Stimulated activated memory B cell treated with anti-CD40 and anti-IgM and Interleukin-4, amounts not matched to agents 10 μg/mL and 1 μg/mL and 100 μg/mL, for 72 hours (primary cell): ENCODE data around the gene TEX26.

ENCODE experiments used
- ATAC-seq: fragments of 150-1000 bp; cut with Tn5 transposase; 2 replicates; pipeline ENCODE4 v1.10.0; 2021
- H3K27ac Mint-ChIP-seq: one replicate; pipeline ENCODE4 v1.8.0; 2022; ENCODE audit warnings: mild to moderate bottlenecking, mixed read lengths
- H3K27me3 Mint-ChIP-seq: one replicate; pipeline ENCODE4 v1.8.0; 2022; ENCODE audit warnings: mixed read lengths
- H3K36me3 Mint-ChIP-seq: one replicate; pipeline ENCODE4 v1.8.0; 2022; ENCODE audit warnings: mixed read lengths
- H3K4me1 Mint-ChIP-seq: one replicate; pipeline ENCODE4 v1.8.0; 2022; ENCODE audit warnings: mixed read lengths
- H3K4me3 Mint-ChIP-seq: one replicate; pipeline ENCODE4 v1.8.0; 2022; ENCODE audit warnings: mild to moderate bottlenecking, moderate library complexity, mixed read lengths
- H3K9me3 Mint-ChIP-seq: one replicate; pipeline ENCODE4 v1.8.0; 2022; ENCODE audit warnings: mixed read lengths

The TEX26 gene

DNA sequence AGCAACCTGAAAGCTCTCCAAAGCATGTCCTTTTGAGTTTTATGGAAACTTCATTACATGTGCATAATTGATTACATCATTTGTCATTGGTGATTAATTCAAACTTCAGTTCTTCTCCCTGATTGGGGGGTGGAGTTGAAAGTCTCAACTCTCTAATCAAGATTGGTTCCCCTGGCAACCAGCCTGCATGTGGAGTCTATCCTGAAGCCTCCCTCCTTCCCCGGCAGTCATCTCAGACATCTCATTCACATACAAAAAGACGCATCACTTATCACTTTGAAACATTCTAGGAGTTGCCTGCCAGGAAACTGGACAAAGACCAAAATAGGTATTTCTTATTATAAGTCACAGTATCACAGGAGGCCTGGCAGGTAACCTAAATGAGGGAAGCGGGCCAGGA, 50.5 kb downstream of the TEX26 start:
- H3K4me3 Mint-ChIP-seq: no peak overlapping the region
- H3K36me3 Mint-ChIP-seq: no peaks in the 10 kb centered on the region
- H3K9me3 Mint-ChIP-seq: no peaks in the 10 kb centered on the region
- peaks cover 28% of the 10 kb centered on the region for H3K27me3 Mint-ChIP-seq
- no peaks in the 10 kb centered on the region for H3K4me1 Mint-ChIP-seq
- H3K27ac Mint-ChIP-seq: no peak overlapping the region
- ATAC-seq: no peak

DNA sequence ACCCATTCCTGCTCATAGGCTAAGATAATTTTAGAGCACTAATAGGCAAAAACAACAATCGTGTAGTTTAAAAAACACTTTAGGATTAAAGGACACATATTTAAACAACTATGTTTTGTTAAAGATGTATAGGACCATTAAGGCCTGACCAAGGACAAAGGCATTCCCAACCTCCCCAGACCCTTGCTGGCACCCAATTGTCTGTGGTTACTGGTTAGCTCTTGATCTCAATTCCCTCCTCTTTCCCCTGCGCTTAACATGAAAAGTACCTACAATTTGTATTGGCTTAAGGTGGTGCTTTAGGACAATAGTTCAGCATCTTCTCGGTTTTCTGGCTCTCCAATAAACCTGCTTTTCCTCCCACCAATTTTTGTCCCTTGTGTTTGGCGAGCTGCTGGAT, 51.0 kb downstream of the TEX26 start:
- Mint-ChIP-seq H3K27me3 (peaks cover 30% of the 10 kb centered on the region), H3K27ac (no peak overlapping the region), H3K4me1 (no peaks in the 10 kb centered on the region), H3K36me3 (no peaks in the 10 kb centered on the region), H3K4me3 (no peak overlapping the region), H3K9me3 (no peaks in the 10 kb centered on the region)
- ATAC-seq: no peak

DNA sequence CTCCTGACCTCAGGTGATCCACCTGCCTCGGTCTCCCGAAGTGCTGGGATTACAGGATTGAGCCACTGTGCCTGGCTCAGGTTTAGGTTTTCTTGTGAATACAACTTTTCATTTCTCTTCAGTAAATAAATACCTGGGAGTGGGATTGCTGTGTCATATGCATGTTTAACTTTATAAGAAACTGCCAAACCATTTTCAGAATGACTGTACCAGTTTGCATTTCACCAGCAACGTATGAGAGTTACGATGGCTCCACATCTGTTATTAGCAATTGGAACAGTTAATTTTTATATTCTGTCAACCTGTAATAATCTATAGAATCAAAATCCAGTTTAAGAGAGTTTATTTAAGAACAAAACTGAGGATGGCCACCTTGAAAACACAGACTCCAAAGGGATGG, 52.2 kb downstream of the TEX26 start:
- Mint-ChIP-seq H3K27me3 (peaks cover 24% of the 10 kb centered on the region), H3K27ac (no peak overlapping the region), H3K4me3 (no peak overlapping the region), H3K4me1 (no peaks in the 10 kb centered on the region), H3K9me3 (peaks cover under 1% of the 10 kb centered on the region), H3K36me3 (no peaks in the 10 kb centered on the region)
- no peak for ATAC-seq

DNA sequence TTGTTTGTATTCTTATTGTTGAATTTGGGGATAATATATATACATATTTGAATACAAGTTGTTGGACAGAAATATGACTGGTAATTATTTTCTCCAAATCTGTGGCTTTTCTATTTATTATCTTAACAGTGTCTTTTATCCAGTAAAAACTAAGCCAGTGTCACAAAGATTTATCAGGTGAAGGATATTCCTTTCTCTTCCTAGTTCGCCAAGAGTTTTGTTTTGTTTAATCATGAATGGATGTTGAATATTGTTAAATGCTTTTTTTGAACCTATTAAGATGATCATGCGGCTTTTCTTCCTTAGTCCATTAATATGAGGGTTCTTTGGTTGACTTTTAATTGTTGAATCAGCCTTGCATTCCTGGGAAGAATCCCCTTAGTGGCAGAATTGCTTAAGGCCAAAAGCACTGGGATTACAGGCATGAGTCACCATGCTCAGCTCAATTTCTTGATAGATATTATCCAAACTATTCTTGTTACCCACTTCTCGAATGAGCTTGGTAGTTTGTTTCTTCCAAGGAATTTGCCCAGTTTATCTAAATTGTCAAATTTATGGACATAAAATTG, 53.3 kb downstream of the TEX26 start:
- H3K36me3 Mint-ChIP-seq: no peaks in the 10 kb centered on the region
- peaks cover 35% of the 10 kb centered on the region for H3K27me3 Mint-ChIP-seq
- ATAC-seq: no peak
- no peaks in the 10 kb centered on the region for H3K4me1 Mint-ChIP-seq
- H3K4me3 Mint-ChIP-seq: no peak overlapping the region
- peaks cover 4% of the 10 kb centered on the region for H3K9me3 Mint-ChIP-seq
- no peak overlapping the region for H3K27ac Mint-ChIP-seq

DNA sequence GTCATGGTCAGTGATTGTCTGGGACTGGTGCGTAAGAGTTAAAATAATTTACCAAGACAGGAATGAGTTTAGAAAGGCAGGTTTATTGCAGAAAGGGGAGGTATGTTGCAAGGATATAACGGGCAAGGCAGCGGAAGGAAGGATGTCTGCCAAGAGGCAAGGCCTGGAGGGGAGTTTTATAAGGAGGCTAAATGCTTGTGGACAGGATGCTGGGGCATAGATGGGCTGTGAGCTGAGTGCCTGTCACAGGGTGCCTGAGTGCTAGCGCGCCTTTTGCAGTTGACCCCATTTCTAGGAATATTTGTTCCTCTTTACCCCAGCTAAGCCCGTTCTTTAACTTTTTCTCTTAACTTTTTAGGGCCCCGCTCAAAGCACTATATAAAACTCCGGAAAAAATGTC, 58.7 kb downstream of the TEX26 start:
- H3K27me3 Mint-ChIP-seq: peaks cover 56% of the 10 kb centered on the region
- ATAC-seq: no peak
- no peaks in the 10 kb centered on the region for H3K36me3 Mint-ChIP-seq
- H3K4me3 Mint-ChIP-seq: no peak overlapping the region
- peaks cover 6% of the 10 kb centered on the region for H3K9me3 Mint-ChIP-seq
- H3K4me1 Mint-ChIP-seq: no peaks in the 10 kb centered on the region
- H3K27ac Mint-ChIP-seq: no peak overlapping the region

DNA sequence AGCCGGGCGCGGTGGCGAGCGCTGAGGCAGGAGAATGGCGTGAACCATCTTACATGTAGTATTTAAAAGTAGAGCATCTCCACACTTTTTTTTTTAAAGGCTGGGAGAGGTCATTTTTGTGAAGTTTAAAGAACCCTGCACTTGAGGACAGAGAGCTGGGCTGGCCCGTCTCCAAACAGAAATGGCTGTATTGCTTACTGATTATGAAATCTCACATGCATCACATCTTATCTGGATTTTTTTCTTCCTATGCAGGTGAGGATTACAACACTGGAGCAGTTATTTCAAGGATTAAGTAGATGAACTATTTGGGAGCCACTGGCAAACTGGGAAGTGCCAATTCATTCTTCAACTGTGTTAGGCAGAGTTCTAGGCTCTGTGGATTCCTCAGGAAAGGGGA, 59.5 kb downstream of the TEX26 start:
- peaks cover 49% of the 10 kb centered on the region for H3K27me3 Mint-ChIP-seq
- ATAC-seq: no peak
- peaks cover 6% of the 10 kb centered on the region for H3K9me3 Mint-ChIP-seq
- no peak overlapping the region for H3K27ac Mint-ChIP-seq
- no peaks in the 10 kb centered on the region for H3K4me1 Mint-ChIP-seq
- H3K36me3 Mint-ChIP-seq: no peaks in the 10 kb centered on the region
- H3K4me3 Mint-ChIP-seq: no peak overlapping the region

DNA sequence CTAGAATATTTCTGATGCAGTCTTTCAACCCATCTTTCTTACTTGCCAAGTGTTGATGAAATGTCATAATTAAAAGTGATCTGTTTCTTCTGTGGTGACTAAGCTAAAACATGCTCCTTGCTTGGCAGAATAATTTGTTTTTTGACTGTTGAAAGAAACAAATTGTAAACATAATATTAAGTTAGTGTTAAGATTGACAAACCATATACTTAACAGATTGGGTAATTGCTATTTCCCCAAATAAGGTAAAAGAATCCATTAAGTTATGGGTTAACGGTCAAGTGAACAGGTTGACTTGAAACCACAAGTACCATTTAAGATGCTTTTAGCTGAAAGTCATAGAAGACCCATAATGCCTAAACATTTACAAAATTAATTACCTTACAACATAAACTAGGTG, 62.9 kb downstream of the TEX26 start:
- Mint-ChIP-seq H3K27ac (no peak overlapping the region), H3K9me3 (peaks cover 3% of the 10 kb centered on the region), H3K4me3 (no peak overlapping the region), H3K27me3 (peaks cover 28% of the 10 kb centered on the region), H3K4me1 (no peaks in the 10 kb centered on the region), H3K36me3 (no peaks in the 10 kb centered on the region)
- ATAC-seq: no peak

DNA sequence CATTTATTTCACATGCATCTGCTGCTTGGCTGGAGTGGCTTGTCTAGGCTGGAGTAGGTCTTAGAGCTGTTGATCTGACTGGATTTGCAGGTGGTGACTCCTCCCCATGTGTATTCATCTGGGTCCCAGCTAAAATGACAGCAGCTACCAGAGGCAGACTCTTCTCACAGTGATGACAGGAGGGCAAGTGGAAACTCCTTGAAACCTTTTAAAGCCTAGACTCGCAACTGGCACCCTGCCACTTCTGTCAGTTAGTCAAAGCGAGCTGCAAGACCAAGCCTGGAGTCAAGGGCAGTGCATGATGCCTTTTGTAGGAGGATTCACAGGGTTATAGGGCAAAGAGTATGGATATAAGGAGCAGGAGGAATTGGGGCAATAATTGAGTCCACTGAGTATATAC, 65.2 kb downstream of the TEX26 start:
- Mint-ChIP-seq H3K9me3 (no peaks in the 10 kb centered on the region), H3K4me3 (no peak overlapping the region), H3K4me1 (no peaks in the 10 kb centered on the region), H3K27ac (no peak overlapping the region), H3K27me3 (peaks cover 5% of the 10 kb centered on the region), H3K36me3 (no peaks in the 10 kb centered on the region)
- no peak for ATAC-seq

DNA sequence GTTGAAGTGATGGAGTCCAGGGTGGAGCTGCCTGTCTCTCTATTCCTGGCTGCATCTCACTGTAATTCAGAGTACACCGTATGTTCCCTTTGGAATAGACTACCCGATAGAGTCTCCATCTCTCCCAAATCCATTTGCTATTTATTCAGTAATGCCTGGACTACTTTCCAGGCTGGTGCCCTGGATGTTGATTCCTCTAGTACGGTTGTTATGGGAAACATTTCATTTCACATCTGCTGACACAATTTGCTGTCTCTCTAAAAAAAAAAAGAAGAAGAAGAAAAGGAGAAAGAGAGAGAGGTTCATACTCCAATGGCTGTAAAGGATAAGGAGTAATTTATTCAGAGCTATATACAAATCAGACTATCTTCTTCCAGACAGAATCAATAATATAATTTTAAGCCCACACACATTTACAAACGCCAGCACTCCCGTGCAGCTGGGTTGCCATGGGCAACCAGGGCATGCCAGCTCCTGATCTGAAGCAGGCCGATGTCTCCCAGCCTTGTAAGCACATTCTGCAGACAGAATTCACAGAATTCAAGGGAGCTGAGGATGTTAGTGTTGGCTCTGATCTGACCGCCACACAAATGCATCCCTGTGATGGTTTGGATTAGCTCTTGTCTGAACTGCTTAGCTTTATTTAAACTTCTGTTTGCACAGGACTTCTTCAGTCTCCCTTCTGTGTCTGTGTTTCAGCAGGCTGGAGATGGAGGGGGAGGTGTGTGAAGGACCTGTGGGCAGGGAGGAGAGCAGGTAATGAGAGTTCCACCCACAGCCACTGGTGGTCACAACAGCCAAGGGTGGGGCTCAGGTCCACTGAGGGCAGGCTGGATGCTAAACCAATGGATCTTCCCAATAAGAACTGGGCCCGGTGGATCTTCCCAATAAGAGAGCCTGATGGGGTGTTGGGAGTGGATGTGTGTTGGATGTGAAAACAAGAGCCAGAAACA, 66.0 kb downstream of the TEX26 start:
- Mint-ChIP-seq H3K9me3 (no peaks in the 10 kb centered on the region), H3K27ac (no peak overlapping the region), H3K36me3 (no peaks in the 10 kb centered on the region), H3K4me3 (no peak overlapping the region), H3K4me1 (no peaks in the 10 kb centered on the region), H3K27me3 (no peaks in the 10 kb centered on the region)
- no peak for ATAC-seq

DNA sequence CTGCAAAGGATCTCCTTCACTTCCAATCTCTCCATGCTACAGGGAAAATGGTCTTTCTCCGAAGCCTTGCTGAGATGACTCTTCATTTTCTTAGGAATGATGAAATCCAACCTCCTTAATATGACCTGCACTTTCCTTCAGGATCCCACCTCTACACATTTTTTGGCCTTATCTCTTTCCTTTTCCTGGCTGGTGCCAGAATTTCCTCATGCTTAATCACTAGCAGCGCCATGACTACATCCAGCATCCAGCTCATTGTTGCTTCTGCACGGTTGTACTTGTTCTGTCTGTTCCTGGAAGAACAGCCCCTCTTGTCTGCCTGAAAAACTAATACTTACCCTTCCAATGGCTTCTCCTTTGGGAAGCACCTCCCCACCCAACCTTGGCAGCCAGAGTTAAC, 68.4 kb downstream of the TEX26 start:
- Mint-ChIP-seq H3K36me3 (no peaks in the 10 kb centered on the region), H3K27ac (no peak overlapping the region), H3K27me3 (peaks cover 5% of the 10 kb centered on the region), H3K4me1 (no peaks in the 10 kb centered on the region), H3K9me3 (no peaks in the 10 kb centered on the region), H3K4me3 (no peak overlapping the region)
- no peak for ATAC-seq

DNA sequence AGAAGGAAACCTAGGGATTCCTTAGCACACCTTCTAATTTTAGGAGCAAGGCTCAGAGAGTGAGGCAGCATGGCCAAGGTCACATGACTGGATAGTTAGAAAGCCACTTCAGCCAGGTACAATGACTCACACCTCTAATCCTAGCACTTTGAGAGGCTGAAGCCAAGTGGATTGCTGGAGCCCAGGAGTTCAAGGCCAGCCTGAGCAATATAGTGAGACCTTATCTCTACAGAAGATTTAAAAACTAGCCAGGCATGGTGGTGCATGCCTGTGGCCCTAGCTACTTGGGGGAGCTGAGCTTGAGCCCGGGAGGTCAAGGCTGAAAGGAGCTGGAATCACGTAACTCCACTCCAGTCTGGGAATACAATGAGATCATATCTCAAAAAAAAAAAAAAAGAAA, 69.2 kb downstream of the TEX26 start:
- Mint-ChIP-seq H3K9me3 (no peaks in the 10 kb centered on the region), H3K4me3 (no peak overlapping the region), H3K27me3 (peaks cover 10% of the 10 kb centered on the region), H3K36me3 (no peaks in the 10 kb centered on the region), H3K4me1 (no peaks in the 10 kb centered on the region), H3K27ac (no peak overlapping the region)
- ATAC-seq: no peak

DNA sequence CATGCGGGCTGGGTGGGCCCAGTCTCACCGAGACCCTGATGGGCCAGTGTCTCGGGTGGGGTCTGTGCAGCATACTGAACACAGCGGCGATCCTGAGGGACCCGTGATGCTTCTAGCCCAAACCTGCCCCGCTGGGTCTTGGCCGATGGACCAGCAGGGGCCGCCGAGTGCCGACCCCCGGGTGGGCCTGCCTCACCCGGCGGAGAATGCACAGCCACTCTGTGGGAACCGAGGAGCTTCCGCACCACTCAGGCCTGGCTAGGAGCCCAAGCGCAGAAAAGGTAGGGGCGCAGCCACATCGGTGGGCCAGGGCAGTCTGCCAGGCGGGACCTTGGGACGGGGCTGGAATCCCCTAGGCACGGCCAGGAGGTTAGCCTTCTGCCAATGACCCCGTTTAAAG, 72.6 kb downstream of the TEX26 start:
- no peak overlapping the region for H3K4me3 Mint-ChIP-seq
- no peaks in the 10 kb centered on the region for H3K36me3 Mint-ChIP-seq
- H3K27me3 Mint-ChIP-seq: peaks cover 16% of the 10 kb centered on the region
- H3K9me3 Mint-ChIP-seq: no peaks in the 10 kb centered on the region
- ATAC-seq: peak; percentile 22
- no peaks in the 10 kb centered on the region for H3K4me1 Mint-ChIP-seq
- no peak overlapping the region for H3K27ac Mint-ChIP-seq

DNA sequence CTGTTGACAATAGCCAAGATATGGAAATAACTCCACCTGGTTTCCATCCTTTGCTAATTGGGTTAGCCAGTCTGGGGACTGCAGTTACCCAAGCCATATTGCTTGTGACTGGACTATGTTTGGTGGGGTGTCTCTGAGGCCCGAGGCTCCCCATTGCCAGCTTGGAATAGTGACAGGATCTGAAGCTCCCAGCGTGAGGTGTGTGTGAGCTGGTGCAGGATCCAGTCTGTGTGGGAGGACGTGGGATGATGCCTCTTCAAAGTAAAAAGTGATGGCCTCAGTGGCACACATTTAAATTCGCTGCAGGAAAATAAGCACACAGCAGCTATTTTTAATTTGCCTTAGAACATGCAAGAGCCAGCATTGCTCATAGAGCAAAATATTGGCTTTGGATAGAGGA, 75.0 kb downstream of the TEX26 start:
- Mint-ChIP-seq H3K4me3 (no peak overlapping the region), H3K4me1 (peaks cover 13% of the 10 kb centered on the region), H3K27me3 (peaks cover 32% of the 10 kb centered on the region), H3K27ac (no peak overlapping the region), H3K9me3 (no peaks in the 10 kb centered on the region), H3K36me3 (no peaks in the 10 kb centered on the region)
- ATAC-seq: no peak

DNA sequence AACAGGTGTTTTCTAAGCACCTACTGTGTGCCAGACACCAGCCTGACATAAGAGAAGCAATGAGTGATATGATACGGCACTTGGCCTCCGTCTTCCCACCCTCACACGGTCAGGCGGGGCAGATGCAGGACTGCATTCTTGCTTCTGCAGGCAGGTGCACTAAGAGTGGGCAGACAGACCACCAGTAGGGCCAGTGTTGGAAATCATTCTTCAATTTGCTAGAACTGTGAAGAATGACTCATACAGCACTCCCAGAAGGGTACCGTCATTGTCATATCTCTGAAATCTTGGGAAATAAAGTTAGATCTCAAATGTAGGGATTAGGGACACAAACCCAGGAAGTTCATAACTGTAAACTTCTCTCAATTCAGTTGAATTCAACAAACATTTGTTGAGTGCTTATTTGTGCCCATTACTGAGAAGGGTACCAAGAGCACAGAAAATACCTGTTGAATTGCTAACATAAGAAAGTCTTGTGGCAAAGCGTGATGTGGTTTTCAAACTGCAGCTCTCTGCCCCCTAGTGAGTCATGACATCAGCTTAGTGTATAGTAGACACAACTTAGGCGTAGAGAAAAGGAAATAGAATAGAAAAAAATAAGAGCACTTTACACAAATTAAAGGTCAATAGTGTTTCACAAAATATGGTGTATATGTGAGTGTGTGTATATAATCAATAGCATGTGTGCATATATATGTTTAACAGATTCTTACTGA, 76.1 kb downstream of the TEX26 start:
- no peak for ATAC-seq
- no peak overlapping the region for H3K4me3 Mint-ChIP-seq
- peaks cover 17% of the 10 kb centered on the region for H3K4me1 Mint-ChIP-seq
- H3K27me3 Mint-ChIP-seq: peaks cover 33% of the 10 kb centered on the region
- H3K9me3 Mint-ChIP-seq: no peaks in the 10 kb centered on the region
- no peaks in the 10 kb centered on the region for H3K36me3 Mint-ChIP-seq
- no peak overlapping the region for H3K27ac Mint-ChIP-seq

DNA sequence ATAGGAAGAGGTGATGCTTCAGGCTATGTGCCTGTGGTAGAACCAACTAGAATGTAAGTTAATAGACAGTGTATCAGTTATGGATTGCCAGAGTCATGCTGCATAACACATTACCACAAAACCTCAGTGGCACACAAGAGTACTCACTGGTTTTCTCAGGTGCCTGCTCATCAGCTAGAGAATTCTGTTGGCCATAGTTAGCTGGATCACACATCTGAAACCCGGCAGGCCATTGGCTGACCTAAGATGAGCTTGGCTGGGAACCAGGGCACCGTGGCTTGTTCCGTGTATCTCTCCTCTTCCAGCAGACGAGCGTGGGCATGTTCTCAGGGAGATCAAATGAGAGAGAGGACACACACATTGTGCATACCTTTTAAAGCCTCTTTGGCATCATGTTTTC, 76.7 kb downstream of the TEX26 start:
- Mint-ChIP-seq H3K4me3 (no peak overlapping the region), H3K27ac (no peak overlapping the region), H3K27me3 (peaks cover 39% of the 10 kb centered on the region), H3K4me1 (peaks cover 17% of the 10 kb centered on the region), H3K36me3 (no peaks in the 10 kb centered on the region), H3K9me3 (no peaks in the 10 kb centered on the region)
- ATAC-seq: no peak

DNA sequence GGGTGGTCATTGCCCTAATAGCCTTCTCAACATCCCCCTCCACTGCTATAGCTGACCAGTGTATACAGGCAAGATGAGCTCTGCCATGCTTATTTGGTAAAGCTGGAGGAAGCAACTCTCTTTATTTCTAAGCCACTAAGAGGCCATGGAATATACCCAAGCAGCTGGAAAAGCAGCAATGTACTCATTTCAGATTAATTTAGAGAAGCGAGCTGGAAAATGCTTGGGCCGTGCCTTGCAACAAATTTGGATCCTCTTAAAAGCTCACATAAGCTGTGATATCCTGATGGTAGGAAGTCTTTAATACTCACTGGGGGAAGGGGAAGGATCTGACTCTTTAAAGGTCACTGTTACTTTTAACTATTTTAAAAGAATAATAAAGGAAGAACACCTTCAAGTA, 77.8 kb downstream of the TEX26 start:
- no peak overlapping the region for H3K4me3 Mint-ChIP-seq
- H3K9me3 Mint-ChIP-seq: no peaks in the 10 kb centered on the region
- no peak overlapping the region for H3K27ac Mint-ChIP-seq
- peaks cover 17% of the 10 kb centered on the region for H3K4me1 Mint-ChIP-seq
- no peak for ATAC-seq
- H3K27me3 Mint-ChIP-seq: peaks cover 47% of the 10 kb centered on the region
- no peaks in the 10 kb centered on the region for H3K36me3 Mint-ChIP-seq
